ENCODE measurements around the gene BAIAP2.

DNA sequence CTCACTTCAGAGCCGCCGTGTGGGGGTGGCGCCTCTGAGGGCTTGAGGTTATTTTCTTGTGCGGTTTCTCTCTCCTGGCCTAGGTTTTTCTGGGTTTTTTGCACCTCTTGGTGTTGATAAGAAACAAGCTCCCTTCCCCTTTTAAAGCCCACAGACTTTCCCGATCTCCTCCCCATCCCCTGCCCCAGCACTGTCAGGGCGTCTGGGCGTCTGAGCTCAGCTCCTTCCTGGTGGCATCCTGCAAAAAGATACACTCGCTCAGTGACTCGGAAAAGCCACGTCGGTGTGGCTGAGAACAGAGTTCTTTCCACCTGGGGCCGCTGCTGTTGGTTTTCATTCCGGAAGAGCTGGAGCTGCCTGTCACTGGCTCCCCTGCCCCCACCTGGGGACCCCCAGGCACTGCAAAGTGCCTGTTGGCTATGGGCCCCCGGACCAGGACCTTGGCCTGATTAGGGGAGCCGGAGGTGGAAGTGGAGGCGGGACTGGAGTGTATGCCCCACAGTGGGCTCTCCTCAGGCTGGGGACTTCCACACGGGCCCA, 14.5 kb downstream of the BAIAP2 start:
- TF ChIP-seq CTCF (IDR thresholded peaks at IDR 0.05; ENCODE audit: poor library complexity, severe bottlenecking) (no peak), RAD21 (conservative IDR thresholded peaks at IDR 0.05) (no peak), EZH2 (IDR thresholded peaks at IDR 0.05; ENCODE audit: borderline replicate concordance, insufficient read depth, low read length, poor library complexity, severe bottlenecking) (no peak), POLR2AphosphoS5 (IDR thresholded peaks at IDR 0.05) (no peak), EP300 (conservative IDR thresholded peaks at IDR 0.05; ENCODE audit: poor library complexity, severe bottlenecking) (no peak), MXI1 (conservative IDR thresholded peaks at IDR 0.05; ENCODE audit: poor library complexity, severe bottlenecking) (no peak), REST (IDR thresholded peaks at IDR 0.05; ENCODE audit: borderline replicate concordance) (no peak), TAF1 (IDR thresholded peaks at IDR 0.05; ENCODE audit: low read depth) (no peak)
